GM18951 (cell line): Measurements from ENCODE around the gene UGT1A9.
"Not testable (repeated sequence)": the region's sequence is repeated elsewhere in the genome, so short reads cannot be mapped to it uniquely, and the experiment has no call there.

Experiments
- POLR2A ChIP-seq: IDR thresholded peaks from 4 replicates; pipeline ENCODE4 v1.6.1; 2011; ENCODE audit warnings: mild to moderate bottlenecking; ENCODE audit not compliant: insufficient read length, insufficient read depth; ENCODE audit errors: extremely low read depth
- in situ Hi-C: fragments of 300-500 bp; cut with MboI; formaldehyde crosslinking; loops from one replicate; pipeline ENCODE4 v1.12.0; 2022; ENCODE audit warnings: low sequenced_read_pairs, mixed read lengths, inconsistent platforms; ENCODE audit not compliant: unreplicated experiment

UGT1A9 gene

GRCh38 chr2:233746475-233747282 is 75.0 kb downstream of the UGT1A9 start:
- TF ChIP-seq POLR2A: no peak

GRCh38 chr2:233747283-233747544 is 75.5 kb downstream of the UGT1A9 start:
- no peak for TF ChIP-seq POLR2A
- in situ Hi-C loops: no loop called here

More at GRCh38 chr2:233746475-233747282, 75.0 kb downstream of the UGT1A9 start:
- in situ Hi-C loops: no loop called here

- in situ Hi-C loops: not testable (repeated sequence)
Observed at GRCh38 chr2:233750689-233751088, 79.0 kb downstream of the UGT1A9 start.

GRCh38 chr2:233751212-233752009 is 79.7 kb downstream of the UGT1A9 start:
- in situ Hi-C loops: not testable (repeated sequence)

GRCh38 chr2:233754872-233755611 is 83.3 kb downstream of the UGT1A9 start:
- in situ Hi-C loops: no loop called here
- no peak for TF ChIP-seq POLR2A

- in situ Hi-C loops: no loop called here
- TF ChIP-seq POLR2A: no peak
Observed at GRCh38 chr2:233756429-233757081, 84.9 kb downstream of the UGT1A9 start.

- no peak for TF ChIP-seq POLR2A
- in situ Hi-C loops: no loop called here
Observed at GRCh38 chr2:233758141-233758540, 86.4 kb downstream of the UGT1A9 start.

- TF ChIP-seq POLR2A: no peak
- in situ Hi-C loops: no loop called here
Observed at GRCh38 chr2:233758849-233759248, 87.2 kb downstream of the UGT1A9 start.

GRCh38 chr2:233760043-233760442 is 88.3 kb downstream of the UGT1A9 start, which contains the start of gene UGT1A1:
Gene UGT1A1 (plus strand): TSS chr2:233760270. CDS start chr2:233760288, 18 bp downstream.
- no peak for TF ChIP-seq POLR2A
- in situ Hi-C loops: no loop called here

- in situ Hi-C loops: no loop called here
- TF ChIP-seq POLR2A: no peak
Observed at GRCh38 chr2:233761040-233761769, 89.5 kb downstream of the UGT1A9 start.

GRCh38 chr2:233764264-233764663 is 92.6 kb downstream of the UGT1A9 start:
- in situ Hi-C loops: no loop called here
- TF ChIP-seq POLR2A: no peak

- in situ Hi-C loops: no loop called here
- TF ChIP-seq POLR2A: no peak
Observed at GRCh38 chr2:233764761-233765160, 93.1 kb downstream of the UGT1A9 start.
